ENCODE measurements around the gene RAP1GAP.
A peak's percentile ranks its signal among the peaks of the same experiment; 100 is the strongest.

Gene RAP1GAP

GRCh38 chr1:21647431-21648351 lies 21.5 kb downstream of the RAP1GAP start:
- no peak overlapping the region for H3K27ac ChIP-seq
- no peak for TF ChIP-seq CTCF (conservative IDR thresholded peaks at IDR 0.05)

GRCh38 chr1:21645550-21645949 lies 23.6 kb downstream of the RAP1GAP start:
- H3K27ac ChIP-seq: no peak overlapping the region
- no peak for TF ChIP-seq CTCF (conservative IDR thresholded peaks at IDR 0.05)

GRCh38 chr1:21644906-21645305 lies 24.3 kb downstream of the RAP1GAP start:
- no peak overlapping the region for H3K27ac ChIP-seq
- no peak for TF ChIP-seq CTCF (conservative IDR thresholded peaks at IDR 0.05)

GRCh38 chr1:21644348-21644747 lies 24.8 kb downstream of the RAP1GAP start:
- H3K27ac ChIP-seq: no peak overlapping the region
- no peak for TF ChIP-seq CTCF (conservative IDR thresholded peaks at IDR 0.05)

GRCh38 chr1:21643624-21644023 lies 25.5 kb downstream of the RAP1GAP start:
- TF ChIP-seq CTCF (conservative IDR thresholded peaks at IDR 0.05): no peak
- no peak overlapping the region for H3K27ac ChIP-seq

- no peak for TF ChIP-seq CTCF (conservative IDR thresholded peaks at IDR 0.05)
- H3K27ac ChIP-seq: peak overlapping the region; percentile 11; the same call in 1 of the 2 replicates
These were observed 27.0 kb downstream of the RAP1GAP start for GRCh38 chr1:21641967-21642739.

- no peak for TF ChIP-seq CTCF (conservative IDR thresholded peaks at IDR 0.05)
- H3K27ac ChIP-seq: peak overlapping the region; percentile 57; the same call in 1 of the 2 replicates
These were observed 27.6 kb downstream of the RAP1GAP start for GRCh38 chr1:21641537-21641936.
